HUES48 (cell line): ENCODE measurements around the gene CXorf66.
A peak's percentile ranks its signal among the peaks of the same experiment; 100 is the strongest.

Experiments used
- H3K27ac ChIP-seq: one replicate; pipeline ENCODE4 v1.7.0; 2013; ENCODE audit warnings: low read depth, low read length, inconsistent platforms
- H3K27me3 ChIP-seq: 2 replicates; pipeline ENCODE4 v1.6.1; 2013; ENCODE audit warnings: mild to moderate bottlenecking, low read length; ENCODE audit not compliant: control insufficient read depth, insufficient read depth
- H3K36me3 ChIP-seq: 2 replicates; pipeline ENCODE4 v1.6.1; 2013; ENCODE audit warnings: low read length; ENCODE audit not compliant: control insufficient read depth, insufficient read depth
- H3K4me1 ChIP-seq: 2 replicates; pipeline ENCODE4 v1.6.1; 2013; ENCODE audit warnings: mild to moderate bottlenecking, low read length; ENCODE audit not compliant: control insufficient read depth, insufficient read depth
- H3K4me3 ChIP-seq: 2 replicates; pipeline ENCODE4 v1.5.1; 2013; ENCODE audit warnings: mild to moderate bottlenecking, low read depth, low read length
- H3K9ac ChIP-seq: 2 replicates; pipeline ENCODE4 v1.6.1; 2013; ENCODE audit warnings: mild to moderate bottlenecking, low read depth, low read length, moderate library complexity
- H3K9me3 ChIP-seq: 2 replicates; pipeline ENCODE4 v1.6.1; 2013; ENCODE audit warnings: low read length; ENCODE audit not compliant: control insufficient read depth, insufficient read depth

The CXorf66 gene

GRCh38 chrX:139949703-139950102 is 15.6 kb downstream of the CXorf66 start:
- Histone ChIP-seq H3K9ac (no peak overlapping the region), H3K36me3 (no peaks in the 10 kb centered on the region), H3K9me3 (no peaks in the 10 kb centered on the region), H3K27ac (no peak overlapping the region), H3K4me1 (no peaks in the 10 kb centered on the region), H3K4me3 (no peak overlapping the region), H3K27me3 (no peaks in the 10 kb centered on the region)

- Histone ChIP-seq H3K27ac (no peak overlapping the region), H3K9me3 (no peaks in the 10 kb centered on the region), H3K4me1 (no peaks in the 10 kb centered on the region), H3K4me3 (no peak overlapping the region), H3K36me3 (no peaks in the 10 kb centered on the region), H3K27me3 (no peaks in the 10 kb centered on the region), H3K9ac (no peak overlapping the region)
These were observed 20.2 kb downstream of the CXorf66 start for GRCh38 chrX:139945075-139945474.

GRCh38 chrX:139936259-139936658 is 29.1 kb downstream of the CXorf66 start:
- peaks cover 23% of the 10 kb centered on the region for H3K4me1 ChIP-seq
- no peak overlapping the region for H3K9ac ChIP-seq
- peak overlapping the region; percentile 22 for H3K4me3 ChIP-seq
- no peak overlapping the region for H3K27ac ChIP-seq
- H3K36me3 ChIP-seq, result no peaks in the 10 kb centered on the region
- no peaks in the 10 kb centered on the region for H3K27me3 ChIP-seq
- H3K9me3 ChIP-seq, result no peaks in the 10 kb centered on the region

- H3K4me3 ChIP-seq, result peak overlapping the region; percentile 90
- H3K9ac ChIP-seq, result peak overlapping the region; percentile 47; the same call in 1 of the 2 replicates
- peak overlapping the region; percentile 86 for H3K27ac ChIP-seq
- 0 out of 2 replicates have a peak, but pooled peaks cover 3% of the 10 kb centered on the region for H3K27me3 ChIP-seq
- H3K9me3 ChIP-seq, result no peaks in the 10 kb centered on the region
- H3K36me3 ChIP-seq, result 0 out of 2 replicates have a peak, but pooled peaks cover 3% of the 10 kb centered on the region
- peaks cover 36% of the 10 kb centered on the region for H3K4me1 ChIP-seq
These were observed 31.4 kb downstream of the CXorf66 start for GRCh38 chrX:139933904-139934303.

GRCh38 chrX:139932901-139933796 is 32.2 kb downstream of the CXorf66 start, which contains the start of gene ATP11C:
Gene ATP11C (minus strand): TSS chrX:139933053. CDS start chrX:139932042, 1,011 bp downstream.
- no peaks in the 10 kb centered on the region for H3K9me3 ChIP-seq
- peak within 1 kb of the TSS; percentile 79 for H3K9ac ChIP-seq
- peak within 1 kb of the TSS; percentile 86 for H3K27ac ChIP-seq
- H3K36me3 ChIP-seq, result 0 out of 2 replicates have a peak, but pooled peaks cover 3% of the 10 kb centered on the region
- H3K27me3 ChIP-seq, result 0 out of 2 replicates have a peak, but pooled peaks cover 3% of the 10 kb centered on the region
- peak within 1 kb of the TSS; percentile 90 for H3K4me3 ChIP-seq
- peaks cover 36% of the 10 kb centered on the region for H3K4me1 ChIP-seq

GRCh38 chrX:139932073-139932900 is 33.0 kb downstream of the CXorf66 start:
- Histone ChIP-seq H3K9ac (peak overlapping the region; percentile 78), H3K4me1 (peaks cover 40% of the 10 kb centered on the region), H3K27me3 (0 out of 2 replicates have a peak, but pooled peaks cover 3% of the 10 kb centered on the region), H3K9me3 (no peaks in the 10 kb centered on the region), H3K4me3 (peak overlapping the region; percentile 90), H3K36me3 (0 out of 2 replicates have a peak, but pooled peaks cover 3% of the 10 kb centered on the region), H3K27ac (peak overlapping the region; percentile 86)

- Histone ChIP-seq H3K4me1 (peaks cover 39% of the 10 kb centered on the region), H3K36me3 (0 out of 2 replicates have a peak, but pooled peaks cover 3% of the 10 kb centered on the region), H3K27me3 (0 out of 2 replicates have a peak, but pooled peaks cover 3% of the 10 kb centered on the region), H3K9ac (peak overlapping the region; percentile 78), H3K9me3 (no peaks in the 10 kb centered on the region), H3K27ac (no peak overlapping the region), H3K4me3 (peak overlapping the region; percentile 90)
These were observed 33.7 kb downstream of the CXorf66 start for GRCh38 chrX:139931646-139932072.

- Histone ChIP-seq H3K4me1 (peaks cover 39% of the 10 kb centered on the region), H3K9me3 (no peaks in the 10 kb centered on the region), H3K4me3 (peak overlapping the region; percentile 90), H3K27me3 (0 out of 2 replicates have a peak, but pooled peaks cover 3% of the 10 kb centered on the region), H3K36me3 (0 out of 2 replicates have a peak, but pooled peaks cover 3% of the 10 kb centered on the region), H3K27ac (no peak overlapping the region), H3K9ac (peak overlapping the region; percentile 64)
These were observed 34.2 kb downstream of the CXorf66 start for GRCh38 chrX:139930916-139931645.

- Histone ChIP-seq H3K9ac (no peak overlapping the region), H3K27me3 (0 out of 2 replicates have a peak, but pooled peaks cover 3% of the 10 kb centered on the region), H3K4me3 (peak overlapping the region; percentile 90)
These were observed 34.9 kb downstream of the CXorf66 start for GRCh38 chrX:139930401-139930800.

GRCh38 chrX:139929876-139930275 is 35.4 kb downstream of the CXorf66 start:
- Histone ChIP-seq H3K4me3 (peak overlapping the region; percentile 90), H3K27me3 (0 out of 2 replicates have a peak, but pooled peaks cover 3% of the 10 kb centered on the region), H3K4me1 (peaks cover 42% of the 10 kb centered on the region)

More at GRCh38 chrX:139930401-139930800, 34.9 kb downstream of the CXorf66 start:
- H3K9me3 ChIP-seq, result no peaks in the 10 kb centered on the region
- H3K27ac ChIP-seq, result no peak overlapping the region
- H3K4me1 ChIP-seq, result peaks cover 42% of the 10 kb centered on the region
- H3K36me3 ChIP-seq, result 0 out of 2 replicates have a peak, but pooled peaks cover 3% of the 10 kb centered on the region

More at GRCh38 chrX:139929876-139930275, 35.4 kb downstream of the CXorf66 start:
- no peak overlapping the region for H3K27ac ChIP-seq
- H3K36me3 ChIP-seq, result 0 out of 2 replicates have a peak, but pooled peaks cover 3% of the 10 kb centered on the region
- H3K9ac ChIP-seq, result no peak overlapping the region
- H3K9me3 ChIP-seq, result no peaks in the 10 kb centered on the region
